GM19395 (cell line): Measurements from ENCODE around the gene CBARP.

ENCODE experiments used
- ATAC-seq: cut with Tn5 transposase; IDR thresholded peaks from one replicate; pipeline ENCODE4 v1.9.1; 2021; ENCODE audit warnings: mild to moderate bottlenecking, moderate library complexity; ENCODE audit not compliant: unreplicated experiment

Gene CBARP

DNA sequence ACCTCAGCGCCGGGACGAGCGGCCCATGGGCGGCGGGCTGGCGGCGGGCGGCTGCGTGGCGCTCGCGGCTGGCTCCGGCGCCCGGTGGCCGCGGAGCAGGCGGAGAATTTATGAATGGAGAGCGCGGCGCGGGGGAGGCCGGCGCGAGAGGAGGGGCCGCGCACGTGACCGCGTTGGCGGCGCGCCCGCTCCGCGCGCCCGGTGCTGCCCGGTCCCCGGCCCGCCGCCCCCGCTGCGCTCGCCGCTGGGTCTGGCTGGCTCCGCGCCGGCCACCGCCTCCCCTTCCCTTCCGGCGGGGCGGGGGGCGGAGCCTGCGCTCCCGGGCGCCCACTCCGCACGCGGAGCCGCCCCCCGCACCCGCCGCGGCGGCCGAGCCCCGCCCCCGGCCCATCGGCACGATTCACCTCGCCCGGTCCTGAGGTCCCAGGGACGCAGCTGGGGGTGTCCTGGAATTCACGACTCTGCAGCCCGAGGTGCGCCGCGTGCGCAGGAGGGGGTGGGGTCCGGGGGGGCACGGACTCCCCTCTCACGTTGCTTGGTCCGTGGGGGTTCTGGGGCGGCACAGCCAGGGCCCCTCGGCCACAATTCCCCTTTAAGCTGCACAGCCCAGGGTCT is at the start of gene CBARP:
Gene CBARP (minus strand): TSS at position 252 of the 615 bp plus-strand sequence. CDS start 1,905 bp downstream, outside the sequence.
- no peak for ATAC-seq

DNA sequence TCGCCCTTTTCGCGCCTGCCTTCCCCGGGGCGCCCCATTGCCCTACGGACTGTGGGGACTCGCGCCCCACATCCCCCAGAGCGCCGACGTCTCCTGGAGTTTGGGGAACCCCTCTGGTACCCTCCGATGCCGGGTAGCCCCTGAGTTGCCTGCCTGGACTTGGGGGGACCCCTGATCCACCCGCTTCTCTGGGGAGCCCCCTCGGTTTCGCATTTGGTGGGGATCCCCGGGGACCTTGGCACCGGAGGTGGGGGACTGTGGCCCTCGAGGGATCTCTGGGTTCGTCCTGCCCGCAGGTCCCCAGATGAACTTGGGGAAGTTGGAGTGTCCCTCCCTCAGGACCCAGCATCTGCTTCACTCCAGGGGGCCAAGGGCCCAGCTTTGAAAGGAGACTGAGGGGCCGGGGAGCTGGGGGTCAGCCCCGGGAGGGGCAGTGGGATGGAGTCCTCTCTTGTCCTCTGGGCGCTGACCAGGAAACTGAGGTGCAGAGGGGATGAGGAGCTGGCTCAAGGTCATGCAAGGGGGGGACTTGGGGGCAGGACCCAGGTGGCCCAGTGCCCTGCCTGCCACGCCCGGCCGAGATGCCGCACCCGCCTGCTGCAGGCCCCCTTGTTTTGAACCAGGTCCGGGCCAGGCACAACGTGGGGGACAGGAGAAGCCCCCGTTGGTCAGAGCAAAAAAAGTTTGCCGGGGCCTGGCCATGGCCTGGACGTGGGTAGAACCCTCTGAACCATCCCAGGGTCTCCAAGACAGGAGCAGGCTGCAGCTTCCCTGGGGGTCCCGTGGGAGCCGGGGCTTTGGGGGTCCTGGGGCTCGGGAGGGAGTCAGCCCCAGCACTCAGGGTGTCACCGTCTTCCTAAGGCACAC is 48.9 kb upstream of the CBARP start:
- ATAC-seq, result no peak

DNA sequence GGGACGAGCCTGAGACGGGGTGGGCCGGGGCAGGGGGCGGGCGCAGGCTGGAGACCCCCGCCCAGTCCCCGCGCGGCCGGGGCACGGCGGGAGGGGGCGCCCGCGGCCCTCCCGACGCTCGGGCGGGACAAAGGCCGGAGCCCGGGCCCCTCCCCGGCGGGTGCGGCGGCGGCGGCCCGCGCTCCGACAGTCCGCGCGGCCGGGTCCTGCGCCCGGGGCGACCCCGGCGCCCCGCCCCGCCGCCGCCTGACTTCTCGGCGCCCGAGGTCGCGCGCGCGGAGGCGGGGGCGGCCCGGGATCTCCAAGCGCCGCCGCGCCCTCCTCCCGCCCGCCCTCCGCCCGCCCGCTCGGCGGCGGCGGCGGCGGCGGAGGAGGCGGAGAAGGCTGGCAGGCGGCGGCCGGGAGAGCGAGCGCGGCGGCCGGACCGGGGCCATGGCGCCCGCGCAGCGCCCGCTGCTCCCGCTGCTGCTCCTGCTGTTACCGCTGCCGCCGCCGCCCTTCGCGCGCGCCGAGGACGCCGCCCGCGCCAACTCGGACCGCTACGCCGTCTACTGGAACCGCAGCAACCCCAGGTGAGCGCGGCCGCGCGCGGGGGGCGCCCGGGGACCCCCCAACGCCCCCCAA is 48.0 kb upstream of the CBARP start, which contains the start of gene EFNA2:
Gene EFNA2 (plus strand): TSS at position 137 of the 624 bp plus-strand sequence. CDS start 296 bp downstream, at position 433.
- no peak for ATAC-seq

DNA sequence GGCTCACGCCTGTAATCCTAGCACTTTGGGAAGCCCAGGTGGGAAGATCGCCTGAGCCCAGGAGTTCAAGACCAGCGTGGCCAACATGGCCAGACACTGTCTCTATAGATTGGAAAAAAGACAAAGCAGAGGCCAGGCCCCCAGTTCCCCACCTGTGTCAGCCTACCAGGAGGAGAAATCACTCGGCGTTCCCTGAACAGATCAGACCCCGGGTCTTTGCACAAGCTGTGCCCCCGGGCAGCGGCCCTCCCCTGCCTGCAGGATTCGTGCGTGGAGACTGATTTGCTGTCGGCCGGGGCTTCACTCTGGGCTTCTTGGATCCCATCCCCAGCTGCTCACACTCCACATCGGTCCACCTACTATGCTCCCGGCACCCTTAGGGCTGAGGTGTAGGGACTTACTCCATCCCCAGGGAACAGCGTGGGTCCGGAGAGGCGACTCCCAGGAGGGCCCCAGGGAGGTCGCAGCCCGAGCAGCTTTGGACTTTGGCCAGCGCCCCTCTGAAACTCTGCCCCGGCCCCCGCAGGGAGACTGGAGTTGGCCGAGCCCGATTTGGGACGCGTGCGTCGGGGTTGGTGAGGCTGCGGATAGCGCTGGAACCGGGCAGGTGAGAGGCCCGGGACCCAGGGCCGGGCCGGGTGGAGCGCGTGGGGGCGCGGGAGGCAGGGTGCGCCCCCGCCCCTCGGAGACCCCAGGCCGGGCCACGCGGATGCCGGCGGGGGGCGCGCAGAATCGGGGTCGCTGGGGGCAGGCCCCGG is 47.4 kb upstream of the CBARP start:
- ATAC-seq, result no peak

GRCh38 chr19:1284293-1284978 is 46.6 kb upstream of the CBARP start:
- ATAC-seq, result no peak

GRCh38 chr19:1283917-1284292 is 46.1 kb upstream of the CBARP start:
- ATAC-seq, result no peak

DNA sequence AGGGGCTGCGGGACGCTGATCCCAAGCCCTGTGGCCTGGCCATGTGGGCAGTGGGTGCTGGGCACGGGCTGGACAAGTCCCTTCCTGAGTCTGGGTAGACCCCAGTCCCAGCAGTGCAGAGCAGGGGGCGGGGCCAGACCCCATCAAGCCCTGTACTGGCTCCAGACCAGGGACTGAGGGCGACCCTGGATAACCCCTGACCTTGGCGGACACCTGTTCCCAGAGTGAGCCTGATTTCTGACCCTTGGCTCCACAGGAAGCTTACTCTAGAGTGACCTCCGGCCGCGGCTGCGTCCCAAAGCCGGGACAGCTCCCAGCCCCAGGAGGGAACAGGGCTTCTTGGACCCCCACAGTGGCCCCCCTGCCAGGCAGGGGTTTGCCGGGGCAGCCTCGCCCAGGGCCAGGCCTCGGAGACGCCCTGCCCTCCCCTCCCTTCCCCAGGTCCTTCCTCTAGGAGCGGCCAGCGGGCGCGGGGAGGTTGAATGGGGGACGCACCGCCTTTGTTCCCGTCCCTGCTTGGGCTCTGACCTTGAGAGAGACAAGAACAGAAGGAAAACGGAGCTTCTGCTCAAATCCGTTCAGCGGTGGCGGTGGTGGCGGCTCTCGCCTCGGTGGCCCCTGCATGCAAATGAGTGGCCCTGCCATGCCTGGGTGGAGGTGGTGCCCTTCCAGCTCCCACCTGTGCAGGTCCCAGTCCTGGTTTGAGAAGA is 45.6 kb upstream of the CBARP start:
- ATAC-seq, result no peak

DNA sequence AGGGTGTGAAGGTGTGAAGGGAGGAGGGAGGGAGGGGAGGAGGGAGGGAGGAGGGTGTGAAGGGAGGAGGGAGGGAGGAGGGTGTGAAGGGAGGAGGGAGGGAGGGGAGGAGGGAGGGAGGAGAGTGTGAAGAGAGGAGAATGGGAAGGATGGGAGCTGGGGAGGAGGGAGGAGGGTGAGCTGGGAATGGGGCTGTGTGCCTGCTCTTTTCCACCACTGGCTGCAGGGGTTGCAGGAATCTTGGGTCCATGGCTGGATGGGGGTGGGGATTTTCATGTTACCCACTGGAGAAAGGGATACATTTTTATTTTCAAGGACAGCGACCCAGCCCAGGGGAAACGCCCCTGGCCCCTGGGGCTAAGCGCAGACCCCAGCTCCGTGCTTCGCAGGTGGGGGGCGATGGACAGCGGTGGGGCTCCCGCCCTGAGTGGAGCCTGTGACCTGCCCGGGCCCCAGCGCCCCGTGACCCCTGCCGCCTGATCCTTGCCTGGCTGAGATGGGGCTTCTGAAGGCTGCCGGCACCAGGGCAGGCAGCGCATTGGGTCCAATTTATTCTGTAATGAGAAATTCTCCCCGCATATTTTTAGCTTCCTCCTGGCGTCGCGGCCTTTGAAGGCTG is 44.9 kb upstream of the CBARP start:
- no peak for ATAC-seq

GRCh38 chr19:1281569-1282287 is 43.9 kb upstream of the CBARP start:
- no peak for ATAC-seq

GRCh38 chr19:1280636-1281568 is 43.1 kb upstream of the CBARP start:
- no peak for ATAC-seq

GRCh38 chr19:1279782-1280341 is 42.1 kb upstream of the CBARP start:
- no peak for ATAC-seq

DNA sequence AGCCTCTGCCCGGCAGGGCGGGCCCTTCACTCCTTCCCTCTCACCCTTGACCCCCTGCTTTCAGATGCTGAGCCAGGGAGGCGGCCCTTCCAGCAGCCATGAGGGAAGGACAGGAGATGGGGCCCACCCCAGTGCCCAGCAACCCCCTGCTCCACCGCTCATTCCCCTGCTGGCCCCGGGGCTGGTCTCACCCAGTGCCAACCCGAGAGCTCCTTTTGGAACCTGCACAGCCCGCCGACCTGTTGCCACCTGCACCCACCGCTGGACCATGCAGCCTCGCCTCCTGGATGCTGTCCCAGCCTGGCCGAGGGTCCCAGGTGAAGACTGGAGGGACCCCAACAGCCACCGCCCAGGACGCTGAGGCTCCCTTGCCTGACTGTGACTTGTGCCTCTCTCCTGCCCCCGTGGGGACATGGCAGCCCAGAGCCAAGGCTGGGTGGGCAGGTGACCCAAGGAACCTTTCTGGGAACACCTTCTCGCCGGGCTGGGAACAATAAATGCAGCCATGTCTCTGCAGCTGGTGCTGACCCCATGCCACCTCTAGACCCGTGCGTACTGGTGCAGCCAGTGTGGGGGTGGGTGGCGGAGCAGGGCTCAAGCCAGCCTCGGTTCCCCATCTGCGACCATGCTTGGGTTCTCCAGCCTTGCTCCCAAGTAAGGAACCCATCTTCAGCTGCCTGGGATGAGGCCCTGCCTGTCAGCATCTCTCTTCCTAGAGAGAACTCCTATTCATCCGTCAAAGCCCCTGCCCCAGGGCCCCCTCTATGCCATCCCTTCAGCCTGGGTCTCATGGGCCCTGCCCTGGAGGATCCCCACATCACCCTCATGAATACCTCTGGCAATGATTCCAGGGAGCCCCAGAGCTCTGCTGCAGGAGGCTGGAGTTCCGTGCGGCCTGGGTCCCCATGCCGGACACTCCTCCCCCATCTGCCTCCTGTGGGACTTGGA is 41.2 kb upstream of the CBARP start:
- no peak for ATAC-seq

DNA sequence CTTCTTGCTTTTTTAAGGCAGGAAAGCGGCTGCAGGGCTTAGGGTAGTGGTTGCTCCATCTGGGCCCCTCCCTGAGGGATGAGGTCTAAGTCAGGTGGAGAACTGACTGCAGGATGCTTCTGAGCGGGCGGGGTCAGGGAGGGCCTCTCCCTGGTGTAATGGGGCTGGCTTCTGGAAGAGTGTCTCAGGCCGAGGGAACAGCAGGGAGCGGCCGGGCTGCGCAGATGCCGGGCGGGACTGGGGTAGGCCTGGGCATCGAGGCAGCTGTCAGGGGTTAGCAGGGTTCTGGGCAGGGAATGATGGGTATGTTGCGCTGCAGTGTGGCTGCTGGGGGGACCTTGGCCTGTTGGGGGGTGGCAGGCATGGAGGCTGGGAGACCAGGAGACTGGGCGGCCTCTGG is 40.3 kb upstream of the CBARP start:
- ATAC-seq, result no peak

- no peak for ATAC-seq
Measured at GRCh38 chr19:1277061-1277460, 39.3 kb upstream of the CBARP start.

DNA sequence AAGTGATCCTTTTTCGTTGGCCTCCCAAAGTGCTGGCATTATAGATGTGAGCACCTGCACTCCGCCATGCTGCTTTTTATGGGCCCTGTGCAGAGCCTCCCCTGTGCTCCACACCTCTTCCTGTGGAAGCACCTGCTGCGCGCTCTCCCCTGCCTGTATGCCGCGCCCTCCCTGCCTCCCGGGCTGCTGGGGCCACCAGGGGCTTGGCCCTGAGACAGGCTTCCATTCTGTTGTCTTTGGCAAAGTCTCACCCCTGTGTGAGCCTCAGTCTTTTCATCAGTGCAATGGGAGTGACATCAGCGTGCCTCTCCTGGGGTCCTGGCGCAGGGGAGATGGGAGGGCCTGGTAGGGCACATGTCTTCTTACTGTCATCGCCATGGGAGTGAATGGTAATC is 38.8 kb upstream of the CBARP start:
- no peak for ATAC-seq

DNA sequence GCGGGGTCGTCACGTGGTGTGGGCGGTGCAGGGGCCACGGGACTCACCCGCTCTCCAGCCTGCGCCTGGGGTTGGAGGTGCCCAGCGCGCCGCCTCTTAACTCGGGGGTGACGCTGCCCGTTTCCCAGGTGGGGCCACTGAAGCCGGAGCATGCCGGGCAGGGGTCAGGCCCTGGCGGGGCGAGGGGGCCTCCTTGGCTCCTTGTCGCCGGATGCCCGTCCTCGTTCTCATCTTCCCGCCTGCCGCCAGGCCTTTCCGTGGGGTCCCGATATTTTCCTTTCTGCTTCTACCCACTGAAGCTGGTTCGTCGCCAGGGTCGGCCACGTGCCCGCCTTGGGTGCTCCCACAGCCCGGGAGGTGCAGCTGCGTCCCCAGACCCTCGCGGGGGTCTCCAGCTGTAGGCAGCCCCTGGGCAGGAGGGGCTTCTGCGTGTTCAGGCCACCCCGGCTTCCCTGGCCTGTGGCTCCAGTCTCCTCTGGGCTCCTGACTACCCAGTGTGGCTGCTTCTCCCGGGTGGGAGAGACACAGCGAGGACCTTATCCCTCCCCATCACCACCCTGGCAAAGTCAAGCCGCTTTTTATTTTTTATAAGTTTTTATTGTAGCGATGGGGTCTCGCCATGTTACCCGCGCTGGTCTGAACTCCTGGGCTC is 38.3 kb upstream of the CBARP start:
- ATAC-seq, result no peak
